ENCODE data around the gene NOBOX. TPM values are rescaled to one million over a fixed set of nuclear protein-coding genes. Genes with fewer than 3 reads are reported as not detected.
"Not testable (repeated sequence)": the region's sequence is repeated elsewhere in the genome, so short reads cannot be mapped to it uniquely, and the experiment has no call there.

NOBOX gene
- polyA plus RNA-seq, 1 donor from 2014 or later = not detected

DNA sequence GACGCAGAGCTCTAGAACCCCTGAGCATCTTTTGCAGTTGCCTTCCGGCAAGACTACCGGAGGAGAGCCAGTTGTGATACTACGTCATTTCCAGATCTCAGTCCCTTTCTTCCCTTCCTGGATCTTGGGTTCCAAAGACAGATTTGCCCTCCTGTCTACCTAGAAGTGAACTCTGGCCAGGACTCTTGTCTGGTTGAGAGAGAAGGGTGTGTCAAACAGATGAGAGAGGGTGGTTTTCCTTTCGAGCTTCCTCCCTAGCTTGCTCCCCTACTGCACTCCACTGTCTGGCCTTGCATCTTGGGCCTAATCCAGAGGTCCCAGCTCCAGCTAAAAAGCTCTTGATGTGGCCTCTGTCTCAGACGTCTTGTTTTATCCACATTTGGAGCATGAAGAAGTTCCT is 47.3 kb downstream of the NOBOX start:
- not testable (repeated sequence) for H4K20me1 ChIP-seq (ENCODE audit: insufficient read depth); H3K9me2 ChIP-seq (ENCODE audit: insufficient read depth, low read length); H2AFZ ChIP-seq (ENCODE audit: low read depth, low read length); H3K4me3 ChIP-seq (ENCODE audit: low read length); H3K4me2 ChIP-seq (ENCODE audit: low read length); H3K27me3 ChIP-seq (ENCODE audit: insufficient read depth, low read depth, low read length); H3K36me3 ChIP-seq (ENCODE audit: insufficient read depth, low read length); H3K9me3 ChIP-seq (ENCODE audit: low read length); H3K9ac ChIP-seq (ENCODE audit: low read length); H3K27ac ChIP-seq (ENCODE audit: low read length); H3K79me2 ChIP-seq (replicated peaks; ENCODE audit: insufficient read depth, low read length); H3F3A ChIP-seq (ENCODE audit: insufficient read depth, low read length, poor library complexity, severe bottlenecking)

DNA sequence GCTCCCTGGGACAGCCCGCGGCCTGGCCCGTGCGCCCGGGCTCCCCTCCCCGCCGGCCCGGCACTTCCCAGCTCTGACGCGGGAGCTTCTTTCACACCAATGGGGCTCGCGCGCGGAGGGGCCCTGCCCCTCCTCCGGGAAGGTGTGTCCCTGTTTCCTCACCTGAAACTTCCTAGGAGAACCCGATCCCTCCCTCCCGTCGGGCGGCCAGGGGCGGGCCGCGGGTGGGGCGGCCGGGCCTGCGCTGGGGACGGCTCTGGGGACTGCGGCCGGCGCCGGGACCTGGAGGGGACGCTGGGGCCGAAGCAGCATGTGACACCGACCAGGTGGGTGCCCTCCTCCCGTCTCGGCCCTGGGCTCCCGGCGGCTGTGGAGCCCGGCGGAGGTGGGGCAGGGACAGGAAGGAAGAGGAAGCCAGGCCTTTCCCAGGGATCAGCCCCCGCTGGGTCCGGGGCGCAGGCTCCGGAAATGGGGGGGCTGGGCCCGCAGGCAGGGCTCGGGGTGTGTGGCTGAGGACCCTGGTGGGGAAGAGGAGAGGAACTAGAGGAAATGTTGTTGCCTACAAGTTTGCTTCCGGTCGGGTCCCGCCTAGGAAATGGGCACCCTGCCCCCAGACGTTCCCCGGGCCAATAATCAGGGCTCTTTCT is 48.2 kb downstream of the NOBOX start, which contains the start of gene ARHGEF5:
ARHGEF5 (plus strand) TSS at position 227 of the 647 bp plus-strand sequence. CDS start 7,268 bp downstream, outside the sequence.
- not testable (repeated sequence) for H4K20me1 ChIP-seq (ENCODE audit: insufficient read depth); H3K9ac ChIP-seq (ENCODE audit: low read length); H3K27me3 ChIP-seq (ENCODE audit: insufficient read depth, low read depth, low read length); H2AFZ ChIP-seq (ENCODE audit: low read depth, low read length); H3K36me3 ChIP-seq (ENCODE audit: insufficient read depth, low read length); H3K9me3 ChIP-seq (ENCODE audit: low read length); H3K79me2 ChIP-seq (replicated peaks; ENCODE audit: insufficient read depth, low read length); H3K4me3 ChIP-seq (ENCODE audit: low read length); H3K9me2 ChIP-seq (ENCODE audit: insufficient read depth, low read length); H3F3A ChIP-seq (ENCODE audit: insufficient read depth, low read length, poor library complexity, severe bottlenecking); H3K4me2 ChIP-seq (ENCODE audit: low read length); H3K27ac ChIP-seq (ENCODE audit: low read length)

DNA sequence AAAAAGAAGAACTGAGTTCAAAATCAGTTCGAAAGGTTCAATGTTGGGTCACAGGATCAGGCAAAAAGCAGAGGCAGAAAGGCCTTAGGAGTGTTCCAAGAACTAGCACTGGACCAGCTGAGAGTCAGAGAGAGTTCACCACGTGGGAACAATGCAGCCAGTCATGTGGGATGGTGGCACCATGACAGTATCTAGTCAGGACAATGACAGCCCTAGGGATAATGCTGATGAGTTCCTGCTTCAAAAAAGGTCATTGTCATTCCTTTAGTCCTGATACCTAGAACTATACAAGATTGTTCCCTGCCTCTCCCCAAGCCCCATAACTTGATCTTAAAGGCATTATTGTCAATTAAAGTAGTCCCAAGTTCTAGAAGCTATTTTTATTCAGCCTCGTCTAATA is 51.8 kb downstream of the NOBOX start:
- not testable (repeated sequence) for H3K4me3 ChIP-seq (ENCODE audit: low read length); H3K36me3 ChIP-seq (ENCODE audit: insufficient read depth, low read length); H2AFZ ChIP-seq (ENCODE audit: low read depth, low read length); H3K79me2 ChIP-seq (replicated peaks; ENCODE audit: insufficient read depth, low read length); H3K27ac ChIP-seq (ENCODE audit: low read length); H3F3A ChIP-seq (ENCODE audit: insufficient read depth, low read length, poor library complexity, severe bottlenecking); H3K4me2 ChIP-seq (ENCODE audit: low read length); H3K9me3 ChIP-seq (ENCODE audit: low read length); H3K27me3 ChIP-seq (ENCODE audit: insufficient read depth, low read depth, low read length); H3K9me2 ChIP-seq (ENCODE audit: insufficient read depth, low read length); H4K20me1 ChIP-seq (ENCODE audit: insufficient read depth); H3K9ac ChIP-seq (ENCODE audit: low read length)

DNA sequence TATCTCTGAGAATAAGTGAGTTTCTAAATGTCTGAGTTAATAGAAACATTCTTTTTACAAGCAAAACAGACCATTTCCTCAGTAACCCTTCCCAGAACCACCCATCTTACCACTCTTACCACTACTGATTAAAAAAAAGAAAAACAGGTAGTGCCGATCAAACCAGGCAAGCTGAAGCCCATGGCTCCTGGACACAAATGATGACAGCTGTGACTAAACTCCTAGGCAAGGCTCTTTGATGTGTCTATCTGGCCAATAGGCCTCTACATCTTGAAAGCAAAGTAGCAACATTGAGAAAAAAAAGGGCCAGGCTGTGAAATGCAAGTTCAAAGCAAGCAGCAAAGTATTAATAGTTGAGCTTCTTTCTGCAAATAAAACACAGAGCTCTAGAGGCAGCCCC is 54.9 kb downstream of the NOBOX start:
- H3K27ac ChIP-seq (ENCODE audit: low read length); H4K20me1 ChIP-seq (ENCODE audit: insufficient read depth); H3K79me2 ChIP-seq (replicated peaks; ENCODE audit: insufficient read depth, low read length); H3K36me3 ChIP-seq (ENCODE audit: insufficient read depth, low read length); H3K9me2 ChIP-seq (ENCODE audit: insufficient read depth, low read length); H3K4me3 ChIP-seq (ENCODE audit: low read length); H3K4me2 ChIP-seq (ENCODE audit: low read length); H3K27me3 ChIP-seq (ENCODE audit: insufficient read depth, low read depth, low read length); H3K9me3 ChIP-seq (ENCODE audit: low read length); H3K9ac ChIP-seq (ENCODE audit: low read length); H3F3A ChIP-seq (ENCODE audit: insufficient read depth, low read length, poor library complexity, severe bottlenecking); H2AFZ ChIP-seq (ENCODE audit: low read depth, low read length): not testable (repeated sequence)

Small RNAs within 50 kb of the gene (small RNA-seq; reads per million reads assigned to genes)
- gene RNU6ATAC40P = 0 reads per million in 3 experiments

Other genes with a start within 250 kb of the NOBOX start
- not detected in 2 replicates for gene CTAGE4, start 220.2 kb downstream of the NOBOX start, polyA plus RNA-seq
- gene ARHGEF35, start 207.9 kb downstream of the NOBOX start, polyA plus RNA-seq = not detected in 2 replicates
- not detected in 2 replicates for gene OR2A42, start 164.1 kb downstream of the NOBOX start, polyA plus RNA-seq
- not detected in 2 replicates for gene OR2A7, start 138.9 kb downstream of the NOBOX start, polyA plus RNA-seq
- gene CTAGE8, start 134.4 kb downstream of the NOBOX start, polyA plus RNA-seq = not detected in 2 replicates
- gene OR2A1, start 91.3 kb downstream of the NOBOX start, polyA plus RNA-seq = not detected in 2 replicates
- gene ARHGEF5, start 48.3 kb downstream of the NOBOX start, polyA plus RNA-seq = not detected in 2 replicates